ACC112 (cell line): Measurements from ENCODE around the gene TMEM33.

Experiments
- H2AFZ ChIP-seq: fragments of 200-600 bp; sonication (generic); one replicate; pipeline ENCODE4 v1.6.0; 2017; ENCODE audit warnings: antibody characterized with exemption, low read length; ENCODE audit not compliant: unreplicated experiment
- H3K27ac ChIP-seq: fragments of 200-600 bp; sonication (generic); 2 replicates; pipeline ENCODE4 v1.5.1; 2014; ENCODE audit warnings: low read depth, mild to moderate bottlenecking, antibody characterized with exemption, low read length, moderate library complexity
- H3K27me3 ChIP-seq: fragments of 200-600 bp; sonication (generic); 2 replicates; pipeline ENCODE4 v1.6.1; 2014; ENCODE audit warnings: mild to moderate bottlenecking, antibody characterized with exemption, low read length, moderate library complexity, mixed read lengths; ENCODE audit not compliant: insufficient read depth
- H3K36me3 ChIP-seq: fragments of 200-600 bp; sonication (generic); 2 replicates; pipeline ENCODE4 v1.6.1; 2016; ENCODE audit warnings: mild to moderate bottlenecking, antibody characterized with exemption, low read length, moderate library complexity, mixed read lengths; ENCODE audit not compliant: insufficient read depth
- H3K4me1 ChIP-seq: fragments of 200-600 bp; sonication (generic); one replicate; pipeline ENCODE4 v1.6.1; 2016; ENCODE audit warnings: low read length, mixed read lengths; ENCODE audit not compliant: insufficient read depth, unreplicated experiment, control insufficient read depth
- H3K4me3 ChIP-seq: fragments of 200-600 bp; sonication (generic); 2 replicates; pipeline ENCODE4 v1.5.1; 2014; ENCODE audit warnings: mild to moderate bottlenecking, low read depth, low read length
- H3K79me2 ChIP-seq: fragments of 200-600 bp; sonication (generic); one replicate; pipeline ENCODE4 v1.6.0; 2016; ENCODE audit warnings: low read length; ENCODE audit not compliant: control insufficient read depth, unreplicated experiment, insufficient read depth

The TMEM33 gene

DNA sequence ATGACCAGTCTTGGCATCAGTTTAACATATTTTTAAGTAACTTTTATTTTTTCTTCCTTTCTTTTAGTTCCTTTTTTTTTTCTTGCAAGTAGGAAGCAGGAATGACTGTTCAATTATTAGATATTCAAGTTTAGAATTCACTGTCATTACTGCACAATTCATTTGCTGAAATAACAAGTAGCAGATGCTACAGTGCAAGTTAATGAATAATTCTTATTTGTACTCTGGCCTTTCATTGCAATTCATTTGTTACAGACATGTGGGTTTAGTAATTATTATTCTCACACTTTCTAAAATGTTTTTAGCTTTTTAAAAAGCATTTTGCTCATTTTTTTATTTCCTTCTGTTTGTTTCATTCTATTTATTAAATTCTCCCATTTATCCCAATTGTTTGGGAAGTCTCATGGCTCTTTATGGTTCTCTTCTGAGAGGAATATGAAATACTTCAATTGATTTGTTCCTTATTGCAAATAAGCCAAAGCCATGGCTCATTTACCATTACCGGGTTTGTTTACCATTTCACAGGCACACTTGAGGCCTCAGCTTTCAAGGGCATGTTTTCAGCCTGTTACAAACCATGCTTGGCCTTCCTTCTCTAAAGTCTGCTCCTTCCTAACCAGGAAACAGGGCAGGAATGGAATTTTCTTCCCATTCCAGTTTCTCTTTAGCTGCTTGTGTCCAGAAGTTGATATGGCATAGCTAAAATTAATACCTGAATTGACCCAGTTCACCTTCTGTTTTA is 41.7 kb downstream of the TMEM33 start:
- H3K4me1 ChIP-seq, result peaks cover 10% of the 10 kb centered on the region
- no peaks in the 10 kb centered on the region for H3K36me3 ChIP-seq
- H3K27me3 ChIP-seq, result no peaks in the 10 kb centered on the region
- H3K4me3 ChIP-seq, result no peak overlapping the region
- H2AFZ ChIP-seq, result peak overlapping the region; percentile 35
- H3K27ac ChIP-seq, result no peak overlapping the region
- no peaks in the 10 kb centered on the region for H3K79me2 ChIP-seq

- Histone ChIP-seq H3K4me1 (peaks cover 10% of the 10 kb centered on the region), H3K36me3 (no peaks in the 10 kb centered on the region), H3K27me3 (no peaks in the 10 kb centered on the region), H3K79me2 (no peaks in the 10 kb centered on the region), H2AFZ (peak overlapping the region; percentile 35), H3K27ac (no peak overlapping the region), H3K4me3 (no peak overlapping the region)
These were observed 42.5 kb downstream of the TMEM33 start for GRCh38 chr4:41977709-41978108.

GRCh38 chr4:41981456-41981855 is 46.2 kb downstream of the TMEM33 start, which contains the start of gene DCAF4L1:
TSS of gene DCAF4L1 (plus strand) at chr4:41981756. CDS start at chr4:41981793, 37 bp downstream.
- Histone ChIP-seq H3K79me2 (no peaks in the 10 kb centered on the region), H3K36me3 (no peaks in the 10 kb centered on the region), H3K27me3 (no peaks in the 10 kb centered on the region), H2AFZ (no peak within 1 kb of the TSS), H3K27ac (no peak within 1 kb of the TSS), H3K4me3 (no peak within 1 kb of the TSS), H3K4me1 (peaks cover 10% of the 10 kb centered on the region)

- H3K36me3 ChIP-seq, result no peaks in the 10 kb centered on the region
- peaks cover 4% of the 10 kb centered on the region for H3K4me1 ChIP-seq
- no peaks in the 10 kb centered on the region for H3K79me2 ChIP-seq
- H3K27ac ChIP-seq, result no peak overlapping the region
- H3K27me3 ChIP-seq, result no peaks in the 10 kb centered on the region
- no peak overlapping the region for H2AFZ ChIP-seq
- no peak overlapping the region for H3K4me3 ChIP-seq
These were observed 47.5 kb downstream of the TMEM33 start for GRCh38 chr4:41982716-41983115.

- Histone ChIP-seq H3K79me2 (peaks cover 8% of the 10 kb centered on the region), H3K27me3 (no peaks in the 10 kb centered on the region), H2AFZ (no peak overlapping the region), H3K4me1 (peaks cover 11% of the 10 kb centered on the region), H3K36me3 (no peaks in the 10 kb centered on the region), H3K4me3 (no peak overlapping the region), H3K27ac (no peak overlapping the region)
These were observed 49.9 kb downstream of the TMEM33 start for GRCh38 chr4:41985151-41985550.

DNA sequence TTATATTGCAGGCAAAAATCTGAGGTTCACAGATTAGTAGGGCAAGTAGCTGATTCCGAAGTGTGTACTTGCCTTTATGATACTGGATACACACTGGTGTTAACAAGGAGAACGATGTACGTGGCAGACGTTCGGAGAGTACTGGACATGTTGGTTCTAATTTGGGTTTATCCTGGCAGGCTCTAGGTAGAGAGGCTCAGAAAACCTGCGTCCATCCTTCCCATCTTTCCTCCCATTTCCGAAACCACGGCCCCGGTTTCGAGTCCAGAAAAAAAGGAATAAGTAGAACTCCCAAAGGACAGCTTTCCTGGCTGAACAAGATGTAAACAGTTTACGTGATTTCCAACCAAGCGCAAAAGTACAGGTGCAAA is 54.8 kb downstream of the TMEM33 start:
- Histone ChIP-seq H3K36me3 (no peaks in the 10 kb centered on the region; the same call in 1 of the 2 replicates), H3K4me1 (peaks cover 26% of the 10 kb centered on the region), H2AFZ (peak overlapping the region; percentile 99), H3K79me2 (peaks cover 39% of the 10 kb centered on the region), H3K4me3 (peak overlapping the region; percentile 95), H3K27me3 (no peaks in the 10 kb centered on the region), H3K27ac (peak overlapping the region; percentile 23; the same call in 1 of the 2 replicates)

DNA sequence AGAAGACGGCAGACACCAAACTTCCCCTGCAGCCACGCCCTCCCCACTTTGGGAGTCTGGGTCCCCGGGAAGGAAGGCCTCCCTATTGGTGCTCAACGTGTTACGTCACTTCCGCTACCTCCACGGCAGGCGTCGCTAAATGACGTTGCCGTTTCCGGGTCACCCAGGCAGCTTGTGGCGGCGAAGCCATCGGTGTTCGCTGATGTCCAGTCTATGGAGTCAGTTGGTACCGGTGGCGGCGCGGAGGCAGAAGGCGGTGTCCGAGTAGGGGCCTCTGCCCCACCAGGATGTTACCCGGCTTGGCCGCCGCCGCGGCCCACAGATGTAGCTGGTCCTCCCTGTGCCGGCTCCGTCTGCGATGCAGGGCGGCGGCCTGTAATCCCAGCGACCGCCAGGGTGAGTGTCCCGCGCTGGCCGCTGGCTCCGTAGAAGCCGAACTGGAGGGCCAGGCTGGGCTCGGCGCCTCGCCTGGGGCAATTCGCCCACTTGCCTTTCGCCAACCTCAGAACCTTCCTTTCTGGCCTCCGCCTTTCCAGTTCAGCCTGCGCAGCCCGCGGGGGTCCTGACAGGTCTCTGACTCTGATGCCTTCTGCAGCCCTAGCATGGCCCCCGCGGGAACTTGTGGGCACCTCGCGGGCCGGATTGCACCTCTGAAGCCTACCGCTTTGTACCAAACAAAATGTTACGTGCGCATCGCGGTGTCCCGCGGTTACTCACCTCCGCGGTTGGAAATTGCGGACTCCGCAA is 55.3 kb downstream of the TMEM33 start, which contains the start of gene SLC30A9:
TSS of gene SLC30A9 (plus strand) at position 166 of the 747 bp plus-strand sequence. CDS start at position 288, 122 bp downstream.
- Histone ChIP-seq H3K4me1 (peaks cover 26% of the 10 kb centered on the region), H3K79me2 (peaks cover 42% of the 10 kb centered on the region)

DNA sequence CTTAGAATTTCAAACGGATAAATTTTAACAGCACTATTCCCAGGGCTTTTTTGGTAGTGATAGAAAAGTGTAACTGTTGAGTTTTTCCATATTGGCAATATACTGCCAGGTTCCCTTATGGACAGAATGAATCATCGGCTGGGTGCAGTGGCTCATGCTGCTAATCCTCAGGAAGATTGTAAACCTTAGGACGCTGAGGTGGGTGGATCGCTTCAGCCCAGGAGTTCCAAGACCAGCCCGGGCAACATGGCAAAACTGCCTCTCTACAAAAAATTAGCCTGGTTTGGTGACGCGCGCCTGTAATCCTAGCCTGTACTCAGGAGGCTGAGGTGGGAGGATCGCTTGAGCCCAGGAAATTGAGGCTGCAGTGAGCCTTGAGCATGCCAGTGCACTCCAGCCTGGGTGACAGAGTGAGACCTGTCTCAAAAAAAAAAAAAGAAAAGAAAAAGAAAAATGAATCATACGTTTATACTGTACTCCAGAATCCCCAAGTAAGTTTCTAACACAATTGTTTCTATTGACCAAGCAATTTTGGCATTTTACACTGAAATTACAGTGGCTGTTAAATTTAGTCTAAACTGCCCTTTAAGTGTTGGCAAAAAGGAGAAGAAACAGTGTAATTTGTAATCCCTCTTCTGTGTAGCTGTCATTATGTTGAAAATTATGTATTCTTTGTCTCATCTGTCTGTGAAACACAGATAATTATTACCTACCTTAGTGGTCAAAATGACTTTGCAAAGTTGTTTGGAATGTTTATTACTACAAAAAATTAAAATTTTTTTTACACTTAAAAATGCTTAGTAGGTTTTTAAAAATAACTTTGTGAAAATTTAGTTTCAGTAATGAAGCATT is 56.9 kb downstream of the TMEM33 start:
- peaks cover 26% of the 10 kb centered on the region for H3K4me1 ChIP-seq
- no peak overlapping the region for H2AFZ ChIP-seq
- H3K36me3 ChIP-seq, result no peaks in the 10 kb centered on the region; the same call in 1 of the 2 replicates
- H3K27me3 ChIP-seq, result no peaks in the 10 kb centered on the region
- peak overlapping the region; percentile 95 for H3K4me3 ChIP-seq
- H3K27ac ChIP-seq, result no peak overlapping the region
- H3K79me2 ChIP-seq, result peaks cover 48% of the 10 kb centered on the region

More for the DNA sequence above, 55.3 kb downstream of the TMEM33 start, which contains the start of gene SLC30A9:
- peak within 1 kb of the TSS; percentile 47; the same call in 1 of the 2 replicates for H3K27ac ChIP-seq
- H2AFZ ChIP-seq, result peak within 1 kb of the TSS; percentile 99
- no peaks in the 10 kb centered on the region; the same call in 1 of the 2 replicates for H3K36me3 ChIP-seq
- no peaks in the 10 kb centered on the region for H3K27me3 ChIP-seq
- peak within 1 kb of the TSS; percentile 95 for H3K4me3 ChIP-seq

GRCh38 chr4:41992967-41993857 is 58.0 kb downstream of the TMEM33 start:
- no peaks in the 10 kb centered on the region for H3K27me3 ChIP-seq
- H3K4me3 ChIP-seq, result peak overlapping the region; percentile 95; the same call in 1 of the 2 replicates
- H3K36me3 ChIP-seq, result peaks cover 2% of the 10 kb centered on the region; the same call in 1 of the 2 replicates
- peaks cover 26% of the 10 kb centered on the region for H3K4me1 ChIP-seq
- H3K27ac ChIP-seq, result no peak overlapping the region
- H3K79me2 ChIP-seq, result peaks cover 56% of the 10 kb centered on the region
- H2AFZ ChIP-seq, result no peak overlapping the region
